ENCODE results near the gene KIDINS220. TPM values are rescaled to one million over a fixed set of nuclear protein-coding genes. Genes with fewer than 3 reads are reported as not detected.

Gene KIDINS220
- total and polyA plus RNA-seq, 9 of the 15 experiments (the other 6 are each of a cell fraction or from before 2014, with no cell fraction given): 15.2 to 48.0 (median 34.4) TPM

DNA sequence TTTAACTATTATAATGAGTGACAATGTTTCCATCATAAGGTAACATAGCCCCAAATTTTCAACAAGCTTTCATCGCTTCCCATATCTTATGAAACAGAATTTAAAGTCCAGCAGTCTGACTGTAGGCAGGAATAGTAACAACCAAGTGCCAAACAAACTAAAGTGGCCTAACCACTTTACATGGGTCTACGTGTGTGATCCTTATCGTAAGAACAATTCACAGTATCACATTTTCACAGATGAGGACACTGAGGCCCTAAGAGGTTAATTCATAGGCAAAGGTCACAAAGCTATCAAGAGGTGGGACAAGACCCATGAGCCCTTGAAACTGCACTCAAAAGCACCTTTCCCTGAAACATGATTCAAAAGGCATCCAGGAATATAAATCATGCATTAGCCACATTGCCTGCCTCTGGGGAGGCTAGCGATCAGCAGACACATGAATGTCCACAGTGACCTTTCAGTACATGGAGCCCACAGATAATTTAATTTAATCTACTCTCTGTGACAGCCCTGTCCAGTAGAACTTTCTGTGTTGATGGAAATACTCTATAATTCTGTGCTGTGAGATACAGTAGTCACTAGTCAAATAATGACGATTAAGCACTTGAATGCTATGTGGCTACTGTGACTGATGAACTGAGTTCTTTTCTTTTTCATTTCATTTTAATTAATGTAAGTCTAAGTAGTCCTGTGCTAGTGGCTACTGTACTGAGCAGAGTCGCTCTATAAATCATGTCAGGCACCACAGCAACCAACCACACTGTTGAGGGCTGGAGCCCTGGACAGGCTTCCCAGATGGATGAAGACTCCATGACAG, 30.3 kb downstream of the KIDINS220 start (continued):
- TF ChIP-seq, protein P1, sequence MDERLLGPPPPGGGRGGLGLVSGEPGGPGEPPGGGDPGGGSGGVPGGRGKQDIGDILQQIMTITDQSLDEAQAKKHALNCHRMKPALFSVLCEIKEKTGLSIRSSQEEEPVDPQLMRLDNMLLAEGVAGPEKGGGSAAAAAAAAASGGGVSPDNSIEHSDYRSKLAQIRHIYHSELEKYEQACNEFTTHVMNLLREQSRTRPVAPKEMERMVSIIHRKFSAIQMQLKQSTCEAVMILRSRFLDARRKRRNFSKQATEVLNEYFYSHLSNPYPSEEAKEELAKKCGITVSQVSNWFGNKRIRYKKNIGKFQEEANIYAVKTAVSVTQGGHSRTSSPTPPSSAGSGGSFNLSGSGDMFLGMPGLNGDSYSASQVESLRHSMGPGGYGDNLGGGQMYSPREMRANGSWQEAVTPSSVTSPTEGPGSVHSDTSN (CRISPR knock-in tag; IDR thresholded peaks at IDR 0.05; ENCODE audit: low read depth): no peak
- TF ChIP-seq, protein P1 (tag; conservative IDR thresholded peaks at IDR 0.05; ENCODE audit: low read depth): peak; percentile 81
- TF ChIP-seq NCOR1 (IDR thresholded peaks at IDR 0.05): peak; percentile 22; the same call in 1 of the 2 replicates

DNA sequence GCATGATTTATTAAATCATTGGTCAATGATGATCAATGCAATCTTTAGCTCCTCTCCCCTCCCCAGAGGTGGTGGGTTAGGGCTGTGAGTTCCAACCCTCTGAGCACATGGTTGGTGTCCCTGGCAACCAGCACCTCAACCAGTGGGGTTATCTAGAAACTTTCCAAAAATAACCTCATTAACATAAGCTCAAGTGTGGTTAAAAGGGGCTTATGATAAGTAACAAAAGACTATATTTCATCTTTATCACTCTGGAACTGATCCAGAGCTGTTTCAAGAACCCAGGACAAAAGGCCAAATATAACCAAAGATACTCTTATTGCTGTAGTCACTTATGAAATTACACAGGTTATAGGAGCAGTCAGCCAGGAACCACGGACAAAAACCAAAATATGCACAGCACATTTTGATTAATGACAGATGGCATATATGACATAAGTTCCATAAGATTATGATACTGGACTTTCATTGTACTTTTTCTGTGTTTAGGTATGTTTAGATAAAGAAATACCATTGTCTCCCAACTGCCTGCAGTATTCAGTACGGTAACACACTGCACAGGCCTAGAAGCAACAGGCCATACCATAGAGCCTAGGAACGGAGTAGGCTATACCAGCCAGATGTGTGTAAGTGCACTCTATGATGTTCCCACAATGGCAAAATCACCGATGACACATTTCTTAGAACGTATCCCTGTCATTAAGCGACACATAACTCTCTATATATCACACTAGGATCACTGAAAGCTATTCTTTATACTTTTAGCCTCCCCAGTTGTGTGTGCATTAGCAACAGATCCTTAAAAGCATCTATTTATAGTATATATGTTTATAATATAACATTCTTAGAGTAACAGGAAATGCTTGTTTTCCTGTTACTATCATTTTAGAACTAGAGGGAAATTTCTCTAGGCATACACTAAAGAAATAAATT, 31.9 kb downstream of the KIDINS220 start:
- intact Hi-C loops (cut with micrococcal nuclease): no loop called here
- TF ChIP-seq MIER1 (IDR thresholded peaks at IDR 0.05; ENCODE audit: low read depth) (no peak), ZNF778 (CRISPR knock-in tag; IDR thresholded peaks at IDR 0.05) (no peak), NFIC (IDR thresholded peaks at IDR 0.05) (peak; percentile 64), MEF2A (IDR thresholded peaks at IDR 0.05; ENCODE audit: control insufficient read depth, low read depth, low read length) (peak; percentile 96), ETS2 (tag; IDR thresholded peaks at IDR 0.05; ENCODE audit: borderline replicate concordance, poor library complexity, severe bottlenecking) (no peak), EGR1 (conservative IDR thresholded peaks at IDR 0.05) (no peak), ZKSCAN8 (CRISPR knock-in tag; IDR thresholded peaks at IDR 0.05) (no peak)
- TF ChIP-seq, protein P2, sequence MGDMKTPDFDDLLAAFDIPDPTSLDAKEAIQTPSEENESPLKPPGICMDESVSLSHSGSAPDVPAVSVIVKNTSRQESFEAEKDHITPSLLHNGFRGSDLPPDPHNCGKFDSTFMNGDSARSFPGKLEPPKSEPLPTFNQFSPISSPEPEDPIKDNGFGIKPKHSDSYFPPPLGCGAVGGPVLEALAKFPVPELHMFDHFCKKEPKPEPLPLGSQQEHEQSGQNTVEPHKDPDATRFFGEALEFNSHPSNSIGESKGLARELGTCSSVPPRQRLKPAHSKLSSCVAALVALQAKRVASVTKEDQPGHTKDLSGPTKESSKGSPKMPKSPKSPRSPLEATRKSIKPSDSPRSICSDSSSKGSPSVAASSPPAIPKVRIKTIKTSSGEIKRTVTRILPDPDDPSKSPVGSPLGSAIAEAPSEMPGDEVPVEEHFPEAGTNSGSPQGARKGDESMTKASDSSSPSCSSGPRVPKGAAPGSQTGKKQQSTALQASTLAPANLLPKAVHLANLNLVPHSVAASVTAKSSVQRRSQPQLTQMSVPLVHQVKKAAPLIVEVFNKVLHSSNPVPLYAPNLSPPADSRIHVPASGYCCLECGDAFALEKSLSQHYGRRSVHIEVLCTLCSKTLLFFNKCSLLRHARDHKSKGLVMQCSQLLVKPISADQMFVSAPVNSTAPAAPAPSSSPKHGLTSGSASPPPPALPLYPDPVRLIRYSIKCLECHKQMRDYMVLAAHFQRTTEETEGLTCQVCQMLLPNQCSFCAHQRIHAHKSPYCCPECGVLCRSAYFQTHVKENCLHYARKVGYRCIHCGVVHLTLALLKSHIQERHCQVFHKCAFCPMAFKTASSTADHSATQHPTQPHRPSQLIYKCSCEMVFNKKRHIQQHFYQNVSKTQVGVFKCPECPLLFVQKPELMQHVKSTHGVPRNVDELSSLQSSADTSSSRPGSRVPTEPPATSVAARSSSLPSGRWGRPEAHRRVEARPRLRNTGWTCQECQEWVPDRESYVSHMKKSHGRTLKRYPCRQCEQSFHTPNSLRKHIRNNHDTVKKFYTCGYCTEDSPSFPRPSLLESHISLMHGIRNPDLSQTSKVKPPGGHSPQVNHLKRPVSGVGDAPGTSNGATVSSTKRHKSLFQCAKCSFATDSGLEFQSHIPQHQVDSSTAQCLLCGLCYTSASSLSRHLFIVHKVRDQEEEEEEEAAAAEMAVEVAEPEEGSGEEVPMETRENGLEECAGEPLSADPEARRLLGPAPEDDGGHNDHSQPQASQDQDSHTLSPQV (IDR thresholded peaks at IDR 0.05): no peak

More for the DNA sequence above, 31.9 kb downstream of the KIDINS220 start:
- in situ Hi-C loops (cut with MboI): no loop called here
- peak overlapping the region; percentile 53; the same call in 2 of the 3 replicates for H3K27ac ChIP-seq (ENCODE audit: extremely low read depth, low read depth, low read length)
- no TSS peak for BruUV-seq (replicated peaks)
- 64% methylated on average over 6 of the region's 6 CpGs for WGBS (ENCODE audit: insufficient coverage, low coverage, missing lambda C conversion rate)
- H4K20me1 ChIP-seq (replicated peaks; ENCODE audit: control insufficient read depth, insufficient read depth, low read length): no peaks in the 10 kb centered on the region
- H3K4me3 ChIP-seq: no peak overlapping the region
- no peaks in the 10 kb centered on the region for H3K9me3 ChIP-seq (replicated peaks; ENCODE audit: control insufficient read depth, insufficient read depth, low read depth, low read length)
- H3K9me1 ChIP-seq (ENCODE audit: control insufficient read depth, insufficient read depth, low read length): no peaks in the 10 kb centered on the region
- ATAC-seq (peak; percentile 34; the same call in 2 of the 3 replicates), DNase-seq (ENCODE audit: extremely low read depth in 1 of 4, low spot score in 3 of 4) (peak in 2 of 4 experiments; percentile 39 to 47), FAIRE-seq (peak; percentile 19)
- H3K9ac ChIP-seq (ENCODE audit: insufficient read depth in 1 of 2, low read depth in 2 of 2, low read length in 2 of 2): peak overlapping the region; percentile 2 to 32; a peak in 1 of 4 replicates
- CTCF ChIA-PET (ENCODE audit: low intra/inter-chr PET ratio): no interaction called here
- H3K4me2 ChIP-seq (ENCODE audit: insufficient read depth, low read length): peak overlapping the region; percentile 5; the same call in 1 of the 2 replicates
- H2AFZ ChIP-seq (ENCODE audit: low read depth, low read length): no peak overlapping the region
- H3K27me3 ChIP-seq (ENCODE audit: control insufficient read depth in 2 of 2, insufficient read depth in 2 of 2, low read length in 2 of 2): no peaks in the 10 kb centered on the region
- peaks cover 7 to 36% of the 10 kb centered on the region in 2 experiments; a peak in 4 of 5 replicates for H3K4me1 ChIP-seq (replicated peaks in 1 of 2; ENCODE audit: control insufficient read depth in 2 of 2, insufficient read depth in 2 of 2, low read length in 2 of 2)
- H3K79me2 ChIP-seq (ENCODE audit: control insufficient read depth, insufficient read depth, low read length): no peaks in the 10 kb centered on the region
- POLR2A ChIA-PET: interaction anchor here (0.5 to 1.9 kb wide), 4 partner anchors 12 to 1947 kb away, joined by 3 to 6 read pairs (median 4); no protein-coding TSS in a partner anchor
- H3K36me3 ChIP-seq (ENCODE audit: control insufficient read depth, insufficient read depth, low read length): peaks cover 57% of the 10 kb centered on the region

Measured in K562 (cell line).